ENCODE measurements around the gene TRIO. TPM values are rescaled to one million over a fixed set of nuclear protein-coding genes. Genes with fewer than 3 reads are reported as not detected.

Gene TRIO
- total and polyA plus RNA-seq, 4 donors = 23.8 to 243 (median 110) TPM

- Histone ChIP-seq H3K4me1 (ENCODE audit: control insufficient read depth in 5 of 5, insufficient read depth in 5 of 5, low read length in 5 of 5) (peaks cover 0 to 6% (median 0%) of the 10 kb centered on the region in 5 donors), H3K27me3 (ENCODE audit: control insufficient read depth in 3 of 3, insufficient read depth in 3 of 3, low read length in 2 of 3) (peaks cover 0 to 5% (median 0%) of the 10 kb centered on the region in 3 donors), H3K9ac (ENCODE audit: insufficient read depth in 1 of 2, low read length in 2 of 2) (no peak overlapping the region), H3K4me3 (no peak overlapping the region), H3K27ac (ENCODE audit: low read depth in 1 of 2, low read length in 1 of 2) (peak overlapping the region in 1 of 2 donors; percentile 9), H3K9me3 (ENCODE audit: control insufficient read depth in 4 of 4, insufficient read depth in 3 of 4, low read length in 3 of 4) (no peaks in the 10 kb centered on the region), H3K36me3 (ENCODE audit: control insufficient read depth in 4 of 4, insufficient read depth in 4 of 4, low read length in 4 of 4) (no peaks in the 10 kb centered on the region)
- DNase-seq = peak in 2 of 3 donors; percentile 22 to 45
- 67 to 74% methylated on average over 5 of the region's 5 CpGs for WGBS, 2 donors
- ATAC-seq (ENCODE audit: insufficient read depth, low FRiP score) = no peak
- TF ChIP-seq, protein P1, sequence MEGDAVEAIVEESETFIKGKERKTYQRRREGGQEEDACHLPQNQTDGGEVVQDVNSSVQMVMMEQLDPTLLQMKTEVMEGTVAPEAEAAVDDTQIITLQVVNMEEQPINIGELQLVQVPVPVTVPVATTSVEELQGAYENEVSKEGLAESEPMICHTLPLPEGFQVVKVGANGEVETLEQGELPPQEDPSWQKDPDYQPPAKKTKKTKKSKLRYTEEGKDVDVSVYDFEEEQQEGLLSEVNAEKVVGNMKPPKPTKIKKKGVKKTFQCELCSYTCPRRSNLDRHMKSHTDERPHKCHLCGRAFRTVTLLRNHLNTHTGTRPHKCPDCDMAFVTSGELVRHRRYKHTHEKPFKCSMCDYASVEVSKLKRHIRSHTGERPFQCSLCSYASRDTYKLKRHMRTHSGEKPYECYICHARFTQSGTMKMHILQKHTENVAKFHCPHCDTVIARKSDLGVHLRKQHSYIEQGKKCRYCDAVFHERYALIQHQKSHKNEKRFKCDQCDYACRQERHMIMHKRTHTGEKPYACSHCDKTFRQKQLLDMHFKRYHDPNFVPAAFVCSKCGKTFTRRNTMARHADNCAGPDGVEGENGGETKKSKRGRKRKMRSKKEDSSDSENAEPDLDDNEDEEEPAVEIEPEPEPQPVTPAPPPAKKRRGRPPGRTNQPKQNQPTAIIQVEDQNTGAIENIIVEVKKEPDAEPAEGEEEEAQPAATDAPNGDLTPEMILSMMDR (IDR thresholded peaks at IDR 0.05; ENCODE audit: control extremely low read depth, extremely low read depth) = no peak
Observed at GRCh38 chr5:14112998-14113652, 30.0 kb upstream of the TRIO start.

DNA sequence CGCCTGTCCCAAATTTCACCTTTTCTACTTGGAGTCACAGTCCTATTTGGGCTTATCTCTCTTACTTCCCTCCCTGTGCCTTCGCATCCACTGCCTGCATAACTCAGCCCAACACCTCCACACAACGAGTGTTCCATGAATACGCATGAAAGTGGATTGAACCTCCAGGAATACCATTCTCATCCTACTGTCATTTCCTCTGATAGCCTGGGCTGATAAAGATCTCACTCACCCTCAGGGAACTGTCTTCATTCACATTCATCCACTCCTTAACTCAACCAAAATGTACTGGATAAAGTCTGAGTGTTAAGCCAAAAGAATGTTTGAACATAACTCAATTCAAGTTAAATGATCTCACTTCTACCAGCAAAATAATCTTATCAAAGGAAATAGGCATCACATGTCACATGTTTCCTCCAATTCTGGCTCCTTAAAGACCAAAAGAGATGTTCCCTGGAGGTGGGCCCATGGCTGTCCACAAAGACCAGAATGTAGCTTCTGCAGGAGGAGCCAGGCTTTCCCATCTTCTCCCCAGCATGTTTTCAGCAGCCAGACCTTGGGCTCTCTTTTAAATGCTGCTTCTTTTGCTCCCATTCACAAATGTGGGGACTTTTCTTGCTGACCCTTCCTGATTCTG, 28.4 kb upstream of the TRIO start:
- Histone ChIP-seq H3K27ac (ENCODE audit: low read depth in 1 of 2, low read length in 1 of 2) (no peak overlapping the region), H3K4me3 (no peak overlapping the region), H3K9me3 (ENCODE audit: control insufficient read depth in 4 of 4, insufficient read depth in 3 of 4, low read length in 3 of 4) (no peaks in the 10 kb centered on the region), H3K36me3 (ENCODE audit: control insufficient read depth in 4 of 4, insufficient read depth in 4 of 4, low read length in 4 of 4) (no peaks in the 10 kb centered on the region), H3K9ac (ENCODE audit: insufficient read depth in 1 of 2, low read length in 2 of 2) (no peak overlapping the region), H3K27me3 (ENCODE audit: control insufficient read depth in 3 of 3, insufficient read depth in 3 of 3, low read length in 2 of 3) (peaks cover 0 to 3% (median 0%) of the 10 kb centered on the region in 3 donors), H3K4me1 (ENCODE audit: control insufficient read depth in 5 of 5, insufficient read depth in 5 of 5, low read length in 5 of 5) (peaks cover 0 to 8% (median 0%) of the 10 kb centered on the region in 5 donors)
- TF ChIP-seq, protein P1 (IDR thresholded peaks at IDR 0.05; ENCODE audit: control extremely low read depth, extremely low read depth) = no peak
- WGBS, 2 donors = 82 to 88% methylated on average over 4 of the region's 4 CpGs
- DNase-seq = no peak
- ATAC-seq (ENCODE audit: insufficient read depth, low FRiP score) = no peak

DNA sequence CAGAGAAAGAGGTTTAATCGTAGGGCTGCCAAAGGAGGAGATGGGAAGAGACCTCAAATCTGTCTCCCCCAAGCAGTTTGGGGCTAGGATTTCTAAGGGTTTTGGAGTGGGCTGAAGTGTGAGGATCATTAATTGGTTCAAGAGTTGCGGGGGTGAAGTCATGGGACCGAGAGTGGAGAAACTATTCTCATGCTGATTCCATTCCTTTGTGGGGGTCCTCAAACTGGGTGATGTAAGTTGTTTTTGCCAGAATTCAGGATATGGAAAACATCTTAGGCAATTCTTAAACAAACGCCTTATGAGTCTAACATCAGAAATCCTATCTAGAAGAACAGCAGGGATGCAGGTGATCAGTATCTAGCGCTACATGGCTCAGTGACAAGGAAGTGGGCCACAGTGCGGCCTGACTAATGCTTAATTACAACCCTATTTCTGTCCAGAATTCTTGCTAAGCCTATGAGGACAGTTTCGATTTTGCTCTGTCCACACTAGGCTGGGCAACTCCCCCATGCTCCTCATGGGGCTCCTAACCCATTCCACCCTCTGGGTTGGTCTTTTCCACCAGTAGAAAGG, 27.7 kb upstream of the TRIO start:
- Histone ChIP-seq H3K9ac (ENCODE audit: insufficient read depth in 1 of 2, low read length in 2 of 2) (no peak overlapping the region), H3K36me3 (ENCODE audit: control insufficient read depth in 4 of 4, insufficient read depth in 4 of 4, low read length in 4 of 4) (no peaks in the 10 kb centered on the region), H3K27ac (ENCODE audit: low read depth in 1 of 2, low read length in 1 of 2) (no peak overlapping the region), H3K4me1 (ENCODE audit: control insufficient read depth in 5 of 5, insufficient read depth in 5 of 5, low read length in 5 of 5) (peaks cover 0 to 8% (median 0%) of the 10 kb centered on the region in 5 donors), H3K27me3 (ENCODE audit: control insufficient read depth in 3 of 3, insufficient read depth in 3 of 3, low read length in 2 of 3) (no peaks in the 10 kb centered on the region), H3K4me3 (no peak overlapping the region), H3K9me3 (ENCODE audit: control insufficient read depth in 4 of 4, insufficient read depth in 3 of 4, low read length in 3 of 4) (no peaks in the 10 kb centered on the region)
- TF ChIP-seq, protein P1 (IDR thresholded peaks at IDR 0.05; ENCODE audit: control extremely low read depth, extremely low read depth) = no peak
- ATAC-seq (ENCODE audit: insufficient read depth, low FRiP score) (no peak), DNase-seq (no peak)
- WGBS, 2 donors = 96 to 97% methylated on average over 7 of the region's 7 CpGs

Measured in lung (tissue), 12 donors.